AG04450 (cell line): ENCODE data around the gene KCNIP1. TPM values are rescaled to one million over a fixed set of nuclear protein-coding genes. Genes with fewer than 3 reads are reported as not detected.

Experiments used
- CTCF ChIA-PET: fragments of 300-600, 350-600 bp; formaldehyde crosslinking; extraction: SDS; loops from one replicate; lab custom pipeline; 2022; ENCODE audit warnings: antibody characterized with exemption, inconsistent platforms; lab: Charles Lee
- POLR2A ChIA-PET: fragments of 350-600 bp; formaldehyde crosslinking; extraction: SDS; loops from one replicate; lab custom pipeline; 2021; ENCODE audit warnings: antibody characterized with exemption, inconsistent platforms; lab: Yijun Ruan, JAX
- DNase-seq: peaks from one replicate; pipeline ENCODE4 v3.0.0-alpha.2; 2011; ENCODE audit warnings: low read depth, low spot score
- H3K27ac ChIP-seq: one replicate; pipeline ENCODE4 v1.5.1; 2012; ENCODE audit warnings: low read depth, low read length, control low read depth
- H3K27me3 ChIP-seq: one replicate; pipeline ENCODE4 v1.6.0; 2012; ENCODE audit warnings: low read length; ENCODE audit not compliant: control insufficient read depth, insufficient read depth
- H3K4me3 ChIP-seq: 2 replicates; pipeline ENCODE4 v1.5.1; 2011; ENCODE audit warnings: mild to moderate bottlenecking, low read depth, low read length, control low read depth
- H3K9me3 ChIP-seq: 2 replicates; pipeline ENCODE4 v1.5.1; 2012; ENCODE audit warnings: low read length; ENCODE audit not compliant: control insufficient read depth, insufficient read depth
- CTCF ChIP-seq: IDR thresholded peaks from 2 replicates; pipeline ENCODE4 v1.5.1; 2011; ENCODE audit warnings: low read depth, low read length, control low read depth, inconsistent platforms
- polyA plus RNA-seq: library from polyadenylated mRNA; depleted of rRNA; stranded (reverse); fragments of >200 nt; gene quantifications from 2 replicates; pipeline ENCODE4 v1.2.3, GENCODE V29; 2011

KCNIP1 gene
- polyA plus RNA-seq, 1 experiment: not detected

DNA sequence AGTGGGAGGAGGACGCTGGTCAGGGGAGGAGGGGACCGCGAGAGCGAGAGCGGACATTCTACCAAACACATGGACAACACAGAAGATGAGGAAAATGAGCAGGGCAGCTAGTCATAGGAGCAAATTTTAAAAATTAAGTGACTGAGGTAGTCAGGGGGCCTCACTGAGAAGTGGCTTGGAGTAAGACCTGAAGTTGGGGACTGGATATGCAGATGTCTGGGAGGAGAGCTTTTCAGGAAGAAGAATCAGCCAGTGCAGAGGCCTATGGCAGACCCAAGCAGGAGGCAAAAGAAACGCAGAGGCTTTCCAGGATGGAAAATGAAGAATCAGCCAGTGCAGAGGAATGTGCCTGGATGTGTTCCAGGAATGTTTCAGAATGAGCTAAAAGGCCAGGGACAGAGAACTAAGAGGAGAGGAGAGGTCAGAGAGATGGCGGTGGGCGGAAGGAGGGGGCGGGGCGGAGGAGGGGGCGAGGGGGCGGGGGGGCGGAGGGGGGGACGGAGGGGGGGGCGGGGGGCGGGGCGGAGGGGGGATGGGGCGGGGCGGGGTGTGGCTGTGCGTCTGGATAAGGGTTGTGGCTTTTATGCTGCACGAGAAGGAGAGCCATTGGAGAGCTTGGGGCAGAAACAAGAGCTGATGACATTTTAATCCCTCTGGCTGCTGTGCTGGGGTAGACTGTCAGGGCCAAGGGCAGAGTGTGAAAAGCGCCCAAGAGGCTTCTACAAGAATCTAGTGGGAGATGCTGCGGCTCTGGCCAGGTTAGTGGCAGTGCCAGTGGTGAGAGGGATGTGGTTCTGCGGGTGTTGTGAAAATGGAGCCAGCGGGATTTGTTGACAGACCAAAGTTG, 129.6 kb downstream of the KCNIP1 start:
- TF ChIP-seq CTCF: no peak
- ChIA-PET CTCF (interaction anchor here (0.6 to 5.8 kb wide), 37 partner anchors 9 to 941 kb away, joined by 3 to 120 read pairs (median 4); no protein-coding TSS in a partner anchor), POLR2A (no interaction called here)
- peak overlapping the region; percentile 0 for H3K27ac ChIP-seq
- H3K27me3 ChIP-seq: no peaks in the 10 kb centered on the region
- H3K4me3 ChIP-seq: peak overlapping the region; percentile 44
- H3K9me3 ChIP-seq: no peaks in the 10 kb centered on the region
- peak; percentile 36 for DNase-seq

DNA sequence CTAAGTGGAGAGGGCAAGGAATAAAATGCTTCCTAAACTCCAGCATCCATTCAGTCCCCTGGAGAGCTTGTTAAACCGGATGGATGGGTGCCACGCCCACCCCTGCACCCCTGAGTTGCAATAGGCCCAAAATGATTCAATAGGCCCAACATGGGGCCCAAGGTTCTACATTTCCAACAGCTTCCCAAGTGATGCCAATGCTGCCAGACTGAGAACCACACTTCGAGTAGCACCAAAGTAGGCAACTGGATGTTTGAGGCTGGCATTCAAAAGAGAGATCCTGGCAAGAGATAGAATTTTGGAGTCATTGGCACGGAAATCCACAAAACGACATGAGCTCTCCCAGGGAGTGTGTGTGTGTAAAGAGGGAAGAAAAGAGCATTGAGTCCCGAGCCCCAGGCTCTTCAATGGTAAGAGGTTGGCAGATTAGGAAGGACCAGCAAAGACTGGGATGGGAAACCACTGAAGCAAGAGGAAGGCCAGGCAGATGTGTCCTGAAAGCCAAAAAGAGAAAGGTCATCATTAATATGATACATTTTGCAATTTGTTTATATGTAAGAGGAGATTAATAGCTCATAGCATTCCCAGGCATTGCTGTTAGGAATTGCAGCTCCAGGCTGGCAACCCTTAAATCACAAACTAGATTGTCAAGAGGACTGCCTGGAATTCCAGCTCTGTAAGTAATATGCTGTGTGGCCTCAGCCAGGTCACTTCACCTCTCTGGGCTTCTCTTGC, 130.6 kb downstream of the KCNIP1 start:
- CTCF ChIA-PET: interaction anchor here (0.7 to 5.8 kb wide), 13 partner anchors 9 to 411 kb away, joined by 3 to 120 read pairs (median 6); no protein-coding TSS in a partner anchor
- POLR2A ChIA-PET: no interaction called here
- H3K9me3 ChIP-seq: no peaks in the 10 kb centered on the region
- DNase-seq: no peak
- no peak for TF ChIP-seq CTCF
- no peak overlapping the region for H3K4me3 ChIP-seq
- no peaks in the 10 kb centered on the region for H3K27me3 ChIP-seq
- peak overlapping the region; percentile 3 for H3K27ac ChIP-seq

GRCh38 chr5:170635706-170636105, 131.9 kb downstream of the KCNIP1 start:
- no peak overlapping the region for H3K4me3 ChIP-seq
- H3K9me3 ChIP-seq: no peaks in the 10 kb centered on the region
- no peaks in the 10 kb centered on the region for H3K27me3 ChIP-seq
- TF ChIP-seq CTCF: no peak
- H3K27ac ChIP-seq: no peak overlapping the region
- ChIA-PET POLR2A (no interaction called here), CTCF (interaction anchor here (0.7 to 5.8 kb wide), 3 partner anchors 8 to 203 kb away, joined by 3 to 120 read pairs (median 3); no protein-coding TSS in a partner anchor)
- no peak for DNase-seq

GRCh38 chr5:170636206-170636605, 132.4 kb downstream of the KCNIP1 start:
- no peak for DNase-seq
- no peak overlapping the region for H3K27ac ChIP-seq
- peaks cover 3% of the 10 kb centered on the region for H3K27me3 ChIP-seq
- no peak overlapping the region for H3K4me3 ChIP-seq
- POLR2A ChIA-PET: no interaction called here
- H3K9me3 ChIP-seq: no peaks in the 10 kb centered on the region
- CTCF ChIA-PET: interaction anchor here (0.7 to 5.8 kb wide), 2 partner anchors 155 to 203 kb away, joined by 3 to 120 read pairs; no protein-coding TSS in a partner anchor
- no peak for TF ChIP-seq CTCF
